Stromal cell of bone marrow (primary cell): ENCODE results near the gene MRPL46.

ENCODE experiments used
- DNase-seq: peaks from one replicate; pipeline ENCODE4 v3.0.0-alpha.2; 2012; ENCODE audit warnings: low read depth

Gene MRPL46

GRCh38 chr15:88467073-88467934, at the start of gene MRPL46, which contains the start of gene MRPS11:
Gene MRPL46, minus strand, starts transcription at chr15:88467388. Its CDS starts 11 bp downstream, at chr15:88467377.
Gene MRPS11, plus strand, starts transcription at chr15:88467708. Its CDS starts 10 bp downstream, at chr15:88467718.
- peak; percentile 75 for DNase-seq

GRCh38 chr15:88513195-88513594, 46.0 kb upstream of the MRPL46 start:
- peak; percentile 6 for DNase-seq

- no peak for DNase-seq
Measured at GRCh38 chr15:88512601-88513000, 45.4 kb upstream of the MRPL46 start.

- DNase-seq, result no peak
Measured at GRCh38 chr15:88512078-88512477, 44.9 kb upstream of the MRPL46 start.

GRCh38 chr15:88511161-88511560, 44.0 kb upstream of the MRPL46 start:
- DNase-seq, result no peak

- DNase-seq, result no peak
Measured at GRCh38 chr15:88509964-88510363, 42.8 kb upstream of the MRPL46 start.

- DNase-seq, result no peak
Measured at GRCh38 chr15:88509321-88509720, 42.1 kb upstream of the MRPL46 start.

GRCh38 chr15:88506628-88507027, 39.4 kb upstream of the MRPL46 start:
- DNase-seq, result no peak

GRCh38 chr15:88505721-88506120, 38.5 kb upstream of the MRPL46 start:
- no peak for DNase-seq

- DNase-seq, result no peak
Measured at GRCh38 chr15:88504445-88504844, 37.3 kb upstream of the MRPL46 start.

- no peak for DNase-seq
Measured at GRCh38 chr15:88498996-88499395, 31.8 kb upstream of the MRPL46 start.

GRCh38 chr15:88497109-88497765, 30.0 kb upstream of the MRPL46 start:
- DNase-seq, result no peak

- no peak for DNase-seq
Measured at GRCh38 chr15:88493844-88494243, 26.7 kb upstream of the MRPL46 start.

- no peak for DNase-seq
Measured at GRCh38 chr15:88491158-88491557, 24.0 kb upstream of the MRPL46 start.

GRCh38 chr15:88490036-88490435, 22.8 kb upstream of the MRPL46 start:
- no peak for DNase-seq

- DNase-seq, result no peak
Measured at GRCh38 chr15:88489321-88489720, 22.1 kb upstream of the MRPL46 start.

GRCh38 chr15:88487796-88488523, 20.8 kb upstream of the MRPL46 start:
- DNase-seq, result no peak

GRCh38 chr15:88487178-88487795, 20.1 kb upstream of the MRPL46 start:
- no peak for DNase-seq

- DNase-seq, result peak; percentile 33
Measured at GRCh38 chr15:88484682-88485331, 17.6 kb upstream of the MRPL46 start.

- no peak for DNase-seq
Measured at GRCh38 chr15:88482263-88482662, 15.1 kb upstream of the MRPL46 start.

GRCh38 chr15:88480981-88481380, 13.8 kb upstream of the MRPL46 start:
- no peak for DNase-seq

- DNase-seq, result no peak
Measured at GRCh38 chr15:88479169-88479568, 12.0 kb upstream of the MRPL46 start.
